Esophagus muscularis mucosa (tissue), 3 donors: ENCODE results near the gene LCN2.

Source experiments
- CTCF ChIP-seq, 3 experiments: fragments of 200-600 bp in 2 of 3; fragments of 450-650 bp in 1 of 3; sonication (generic) in 2 of 3; IDR thresholded peaks; one replicate each; pipeline ENCODE4 v1.5.1; 2017 to 2019; ENCODE audit warnings: antibody characterized with exemption in 3 of 3, mild to moderate bottlenecking in 2 of 3, moderate library complexity in 1 of 3
- POLR2AphosphoS5 ChIP-seq, 2 donors: sonication (generic); formaldehyde crosslinking; IDR thresholded peaks; one replicate each; pipeline ENCODE4 v1.6.1; 2017; ENCODE audit warnings: antibody characterized with exemption in 2 of 2

DNA sequence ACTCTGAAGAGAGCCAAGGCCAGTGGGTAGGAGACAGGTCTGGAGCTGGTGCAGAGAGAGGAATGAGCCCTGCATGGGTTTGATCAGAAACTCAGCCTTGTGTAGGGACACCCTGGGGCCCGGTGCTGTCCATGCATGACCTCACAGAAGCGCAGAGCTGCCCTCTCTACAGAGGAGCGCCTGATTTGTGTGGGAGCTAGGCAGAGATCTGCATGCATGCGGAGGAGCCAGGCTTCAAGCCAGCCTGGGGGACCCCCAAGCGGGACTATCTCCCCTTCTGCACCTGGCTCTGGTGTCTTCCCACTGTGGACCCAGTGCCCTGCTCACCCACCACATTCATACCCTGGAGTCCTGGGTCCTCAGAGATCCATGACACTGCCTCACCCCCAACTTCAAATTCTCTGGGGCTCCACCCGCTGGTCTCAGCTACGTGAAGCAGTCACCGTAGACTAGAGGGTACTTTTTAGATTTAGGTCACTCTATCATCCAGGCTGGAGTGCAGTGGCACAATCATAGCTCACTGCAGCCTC lies 2.6 kb upstream of the LCN2 start:
- no peak for TF ChIP-seq CTCF (IDR thresholded peaks at IDR 0.05)
- no peak for TF ChIP-seq POLR2AphosphoS5 (IDR thresholded peaks at IDR 0.05)
